Upper lobe of right lung (tissue), 1 donor: ENCODE measurements around the gene RASGRP3. TPM values are rescaled to one million over a fixed set of nuclear protein-coding genes. Genes with fewer than 3 reads are reported as not detected.

ENCODE experiments used
- ATAC-seq: fragments of 200-7000 bp; cut with Tn5 transposase; one replicate; pipeline ENCODE4 v1.9.1; 2020; ENCODE audit warnings: mild to moderate bottlenecking, moderate library complexity
- DNase-seq: peaks from one replicate; pipeline ENCODE4 v3.0.0-alpha.2; 2020
- H3K27ac ChIP-seq: fragments of 200-600 bp; one replicate; pipeline ENCODE4 v1.8.0; 2022
- H3K27me3 ChIP-seq: fragments of 200-600 bp; one replicate; pipeline ENCODE4 v1.8.0; 2022; ENCODE audit warnings: mild to moderate bottlenecking
- H3K36me3 ChIP-seq: fragments of 200-600 bp; one replicate; pipeline ENCODE4 v1.8.0; 2022
- H3K4me1 ChIP-seq: fragments of 200-600 bp; one replicate; pipeline ENCODE4 v1.8.0; 2022
- H3K4me3 ChIP-seq: fragments of 200-600 bp; one replicate; pipeline ENCODE4 v1.8.0; 2022; ENCODE audit warnings: mild to moderate bottlenecking
- H3K9me3 ChIP-seq: fragments of 200-600 bp; one replicate; pipeline ENCODE4 v1.8.0; 2022
- intact Hi-C: fragments of 100-400 bp; cut with DNase I; formaldehyde crosslinking; loops from one replicate; pipeline ENCODE4 v1.11.0; 2022
- total RNA-seq: library from RNA; stranded (reverse); fragmentation: NEBNext Ultra II Directional; extraction: Animal tissue kit (Norgen Biotek cat#: 25700); gene quantifications from one replicate; pipeline ENCODE4 v1.2.1, GENCODE V29; 2021
- TF ChIP-seq, protein P1 (sequence below): fragments of 200-600 bp; IDR thresholded peaks from one replicate; pipeline ENCODE4 v1.8.0; 2022; ENCODE audit warnings: antibody characterized with exemption
- donor health status: DM: no; HTN: yes; CAD: no; lungs with severe emphysema.

RASGRP3 gene
- total RNA-seq, 1 donor from 2014 or later, result 13.6 TPM

DNA sequence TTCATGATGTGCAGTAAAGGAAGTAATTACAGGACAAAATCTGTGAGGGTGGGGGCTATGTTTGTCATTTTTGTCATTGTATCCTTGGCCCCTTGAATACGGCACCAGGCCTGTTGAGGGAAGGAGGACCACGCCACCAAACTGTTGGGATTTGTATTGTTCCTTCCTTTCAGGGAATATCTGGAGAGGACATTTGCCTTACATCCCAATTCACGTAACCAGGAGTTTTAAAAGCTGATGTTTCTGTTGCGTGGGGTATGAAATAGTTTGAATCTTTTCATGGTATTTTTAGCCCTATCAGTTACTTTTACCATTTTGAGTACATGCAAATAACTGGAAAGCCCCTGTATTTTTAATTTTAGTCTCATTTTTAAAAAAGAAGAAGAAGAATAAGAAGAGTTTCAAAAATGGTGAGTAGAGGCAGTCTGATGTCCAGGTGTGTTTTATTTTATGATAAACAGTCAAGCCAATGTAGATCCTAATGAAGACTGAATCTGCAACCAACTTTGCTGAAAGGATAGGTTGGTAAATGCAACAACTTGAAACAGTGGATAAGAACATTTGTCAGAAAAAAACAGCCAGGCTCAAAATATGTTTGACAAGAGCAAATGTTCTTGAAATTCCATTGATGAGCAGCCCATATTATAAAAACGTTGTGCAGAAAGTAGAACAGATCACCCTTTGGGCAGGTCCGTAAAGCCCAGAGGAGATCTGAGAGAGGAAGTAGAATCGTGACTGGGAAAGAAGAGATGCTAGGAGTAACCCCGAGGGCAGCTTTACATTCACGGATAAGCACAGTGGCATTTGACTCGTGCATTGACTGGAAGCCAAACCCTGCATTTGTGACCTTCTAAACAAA is 54.5 kb downstream of the RASGRP3 start:
- no peak overlapping the region for H3K27ac ChIP-seq
- no peak for DNase-seq
- no peak overlapping the region for H3K4me3 ChIP-seq
- H3K36me3 ChIP-seq, result no peaks in the 10 kb centered on the region
- H3K9me3 ChIP-seq, result no peaks in the 10 kb centered on the region
- TF ChIP-seq, protein P1, sequence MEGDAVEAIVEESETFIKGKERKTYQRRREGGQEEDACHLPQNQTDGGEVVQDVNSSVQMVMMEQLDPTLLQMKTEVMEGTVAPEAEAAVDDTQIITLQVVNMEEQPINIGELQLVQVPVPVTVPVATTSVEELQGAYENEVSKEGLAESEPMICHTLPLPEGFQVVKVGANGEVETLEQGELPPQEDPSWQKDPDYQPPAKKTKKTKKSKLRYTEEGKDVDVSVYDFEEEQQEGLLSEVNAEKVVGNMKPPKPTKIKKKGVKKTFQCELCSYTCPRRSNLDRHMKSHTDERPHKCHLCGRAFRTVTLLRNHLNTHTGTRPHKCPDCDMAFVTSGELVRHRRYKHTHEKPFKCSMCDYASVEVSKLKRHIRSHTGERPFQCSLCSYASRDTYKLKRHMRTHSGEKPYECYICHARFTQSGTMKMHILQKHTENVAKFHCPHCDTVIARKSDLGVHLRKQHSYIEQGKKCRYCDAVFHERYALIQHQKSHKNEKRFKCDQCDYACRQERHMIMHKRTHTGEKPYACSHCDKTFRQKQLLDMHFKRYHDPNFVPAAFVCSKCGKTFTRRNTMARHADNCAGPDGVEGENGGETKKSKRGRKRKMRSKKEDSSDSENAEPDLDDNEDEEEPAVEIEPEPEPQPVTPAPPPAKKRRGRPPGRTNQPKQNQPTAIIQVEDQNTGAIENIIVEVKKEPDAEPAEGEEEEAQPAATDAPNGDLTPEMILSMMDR, result no peak
- no peaks in the 10 kb centered on the region for H3K4me1 ChIP-seq
- H3K27me3 ChIP-seq, result no peaks in the 10 kb centered on the region
- intact Hi-C loops, result no loop called here
- no peak for ATAC-seq

DNA sequence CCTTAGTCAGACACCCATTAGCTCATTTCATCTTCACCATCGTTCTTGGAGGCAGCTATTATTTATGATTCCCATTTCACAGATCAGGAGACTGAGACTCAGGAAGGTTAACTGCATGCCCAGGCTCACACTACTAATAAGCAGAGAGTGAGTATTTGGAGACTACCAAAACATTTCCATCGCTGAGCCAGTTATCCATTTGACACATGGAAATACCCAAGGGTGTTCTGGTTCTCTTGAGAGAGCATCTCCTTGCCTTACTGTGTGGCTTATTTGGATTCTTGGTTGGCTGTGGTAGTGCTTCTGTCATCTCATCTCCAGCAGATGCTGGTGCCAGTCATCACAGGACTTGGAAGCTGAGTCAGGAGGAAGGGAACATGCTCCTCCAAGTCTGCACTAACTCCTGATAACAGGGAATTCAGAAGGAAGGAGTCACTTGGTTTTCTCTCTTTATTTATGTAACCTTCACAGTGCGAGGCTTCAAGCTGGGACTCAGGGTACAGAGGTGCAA is 55.2 kb downstream of the RASGRP3 start:
- H3K9me3 ChIP-seq, result no peaks in the 10 kb centered on the region
- ATAC-seq (no peak), DNase-seq (no peak)
- no peaks in the 10 kb centered on the region for H3K27me3 ChIP-seq
- intact Hi-C loops, result no loop called here
- H3K27ac ChIP-seq, result no peak overlapping the region
- H3K4me3 ChIP-seq, result no peak overlapping the region
- H3K4me1 ChIP-seq, result no peaks in the 10 kb centered on the region
- TF ChIP-seq, protein P1, result no peak
- no peaks in the 10 kb centered on the region for H3K36me3 ChIP-seq

DNA sequence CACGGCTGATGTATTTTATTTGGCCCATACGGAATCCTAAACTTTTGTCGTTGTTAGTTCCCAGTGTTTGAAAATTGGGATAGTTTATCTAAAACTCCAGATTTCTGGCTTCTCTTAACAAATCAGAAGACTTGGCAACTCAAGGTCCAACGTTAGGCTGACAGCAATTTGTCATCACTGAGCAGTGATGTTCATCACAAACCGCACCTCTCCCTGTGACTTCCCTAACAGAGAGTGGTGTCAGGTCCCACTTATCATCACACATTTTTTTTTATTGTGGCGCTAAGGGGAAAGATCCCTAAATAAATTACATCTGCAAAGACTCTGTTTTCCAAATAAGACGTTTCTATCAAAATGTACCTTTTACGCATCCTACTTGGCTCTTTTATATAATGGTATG is 55.7 kb downstream of the RASGRP3 start:
- H3K9me3 ChIP-seq, result no peaks in the 10 kb centered on the region
- no peak overlapping the region for H3K27ac ChIP-seq
- no peaks in the 10 kb centered on the region for H3K36me3 ChIP-seq
- no peaks in the 10 kb centered on the region for H3K27me3 ChIP-seq
- no peaks in the 10 kb centered on the region for H3K4me1 ChIP-seq
- DNase-seq (no peak), ATAC-seq (no peak)
- TF ChIP-seq, protein P1, result no peak
- intact Hi-C loops, result no loop called here
- no peak overlapping the region for H3K4me3 ChIP-seq

DNA sequence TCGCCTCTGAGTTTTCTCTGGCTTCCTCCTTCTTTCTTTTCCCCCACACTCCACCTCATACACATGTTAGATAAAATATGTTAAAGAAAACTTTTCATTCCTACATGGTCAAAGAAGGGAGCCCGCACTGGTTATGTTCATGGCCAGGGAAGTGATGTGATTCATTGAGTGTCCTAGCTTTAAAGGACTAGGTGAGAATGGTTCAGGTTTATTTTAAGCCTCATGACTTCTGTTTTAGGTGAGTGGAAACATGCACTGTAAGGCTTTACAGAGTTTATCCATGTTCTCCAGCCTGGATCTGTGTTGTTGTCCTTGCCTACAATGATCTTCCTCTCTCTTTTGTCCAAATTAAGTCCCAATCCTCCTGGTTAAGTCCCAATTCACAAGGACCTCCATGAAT is 56.5 kb downstream of the RASGRP3 start:
- intact Hi-C loops, result no loop called here
- no peaks in the 10 kb centered on the region for H3K27me3 ChIP-seq
- no peak for ATAC-seq

DNA sequence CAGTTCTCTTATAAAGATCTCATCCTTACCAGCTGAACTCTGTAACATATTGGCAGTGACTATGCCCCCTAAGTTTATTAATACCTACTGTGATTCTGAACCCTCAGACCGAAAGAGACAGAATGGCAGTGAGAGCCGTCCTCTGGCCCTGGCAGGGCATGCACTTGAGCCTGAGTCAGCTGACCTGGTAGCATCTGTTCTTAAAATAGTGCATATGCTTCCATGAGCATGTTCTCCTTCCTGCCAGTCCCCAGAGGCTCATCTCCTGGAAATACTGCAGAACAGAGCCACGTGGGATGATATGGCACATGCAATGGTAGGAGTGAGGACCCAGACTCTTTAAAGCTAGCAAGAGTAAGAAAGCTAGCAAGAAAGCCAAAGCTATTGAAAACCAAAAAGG is 59.0 kb downstream of the RASGRP3 start:
- H3K4me1 ChIP-seq, result no peaks in the 10 kb centered on the region
- H3K9me3 ChIP-seq, result no peaks in the 10 kb centered on the region
- no peak overlapping the region for H3K4me3 ChIP-seq
- TF ChIP-seq, protein P1, result no peak
- H3K36me3 ChIP-seq, result no peaks in the 10 kb centered on the region
- no peak for ATAC-seq
- no peak overlapping the region for H3K27ac ChIP-seq
- intact Hi-C loops, result no loop called here
- no peaks in the 10 kb centered on the region for H3K27me3 ChIP-seq
- DNase-seq, result no peak

More for the DNA sequence above, 56.5 kb downstream of the RASGRP3 start:
- no peaks in the 10 kb centered on the region for H3K9me3 ChIP-seq
- H3K27ac ChIP-seq, result no peak overlapping the region
- no peak for DNase-seq
- no peaks in the 10 kb centered on the region for H3K36me3 ChIP-seq
- TF ChIP-seq, protein P1, result no peak
- H3K4me1 ChIP-seq, result no peaks in the 10 kb centered on the region
- no peak overlapping the region for H3K4me3 ChIP-seq
